Epithelial cell of prostate (primary cell): Measurements from ENCODE around the gene SCYL2.

ENCODE experiments used
- DNase-seq: peaks from one replicate; pipeline ENCODE4 v3.0.0-alpha.2; 2011; ENCODE audit warnings: low read depth, low spot score
- H3K27ac ChIP-seq: fragments of 450-650 bp; 2 replicates; pipeline ENCODE4 v1.5.1; 2017; ENCODE audit warnings: mild to moderate bottlenecking

SCYL2 gene

GRCh38 chr12:100368066-100368465 lies 101.1 kb downstream of the SCYL2 start:
- no peak overlapping the region for H3K27ac ChIP-seq
- DNase-seq, result no peak

- H3K27ac ChIP-seq, result no peak overlapping the region
- no peak for DNase-seq
These were observed 104.2 kb downstream of the SCYL2 start for GRCh38 chr12:100371146-100371545.

GRCh38 chr12:100372853-100373640 lies 106.1 kb downstream of the SCYL2 start:
- no peak for DNase-seq
- no peak overlapping the region for H3K27ac ChIP-seq

- H3K27ac ChIP-seq, result no peak overlapping the region
- DNase-seq, result no peak
These were observed 108.2 kb downstream of the SCYL2 start for GRCh38 chr12:100375038-100375735.

GRCh38 chr12:100376161-100376560 lies 109.2 kb downstream of the SCYL2 start:
- no peak for DNase-seq
- no peak overlapping the region for H3K27ac ChIP-seq

GRCh38 chr12:100381379-100381778 lies 114.4 kb downstream of the SCYL2 start:
- no peak for DNase-seq
- no peak overlapping the region for H3K27ac ChIP-seq

GRCh38 chr12:100382338-100382737 lies 115.4 kb downstream of the SCYL2 start:
- no peak for DNase-seq

GRCh38 chr12:100383586-100384558 lies 116.9 kb downstream of the SCYL2 start:
- H3K27ac ChIP-seq, result no peak overlapping the region
- no peak for DNase-seq

More at GRCh38 chr12:100382338-100382737, 115.4 kb downstream of the SCYL2 start:
- H3K27ac ChIP-seq, result no peak overlapping the region

- H3K27ac ChIP-seq, result no peak overlapping the region
- DNase-seq, result no peak
These were observed 117.6 kb downstream of the SCYL2 start for GRCh38 chr12:100384559-100384935.

- DNase-seq, result no peak
- H3K27ac ChIP-seq, result no peak overlapping the region
These were observed 121.4 kb downstream of the SCYL2 start for GRCh38 chr12:100388382-100388781.
